Measurements from ENCODE around the gene URI1. TPM values are rescaled to one million over a fixed set of nuclear protein-coding genes. Genes with fewer than 3 reads are reported as not detected.

The URI1 gene
- total RNA-seq, 4 donors from 2014 or later = 65.0 to 84.4 (median 71.9) TPM

- H3K27me3 ChIP-seq = peaks cover 13% of the 10 kb centered on the region
- H3K4me1 ChIP-seq = no peaks in the 10 kb centered on the region
- H3K27ac ChIP-seq = no peak overlapping the region
- no peak for ATAC-seq
- H3K4me3 ChIP-seq = no peak overlapping the region
- no peaks in the 10 kb centered on the region for H3K36me3 ChIP-seq
- 20 to 61% methylated on average over 7 of the region's 14 CpGs for WGBS, 2 donors (ENCODE audit: low coverage in 1 of 2)
- TF ChIP-seq POLR2A (IDR thresholded peaks at IDR 0.05) (no peak), CTCF (IDR thresholded peaks at IDR 0.05) (no peak), POLR2AphosphoS5 (IDR thresholded peaks at IDR 0.05) (no peak), EP300 (IDR thresholded peaks at IDR 0.05) (no peak)
- H3K9me3 ChIP-seq = no peaks in the 10 kb centered on the region
Observed at GRCh38 chr19:29927944-29928625, 14.0 kb upstream of the URI1 start.

- H3K27ac ChIP-seq = no peak overlapping the region
- no peak for ATAC-seq
- TF ChIP-seq POLR2A (IDR thresholded peaks at IDR 0.05) = no peak
- no peak for TF ChIP-seq CTCF (IDR thresholded peaks at IDR 0.05)
- no peak for TF ChIP-seq EP300 (IDR thresholded peaks at IDR 0.05)
- no peak for TF ChIP-seq POLR2AphosphoS5 (IDR thresholded peaks at IDR 0.05)
- H3K4me1 ChIP-seq = no peaks in the 10 kb centered on the region
- no peaks in the 10 kb centered on the region for H3K36me3 ChIP-seq
- no peaks in the 10 kb centered on the region for H3K9me3 ChIP-seq
- WGBS, 2 donors (ENCODE audit: low coverage in 1 of 2) = 67 to 80% methylated on average over 1 of the region's 1 CpG
- peaks cover 13% of the 10 kb centered on the region for H3K27me3 ChIP-seq
- H3K4me3 ChIP-seq = no peak overlapping the region
Observed at GRCh38 chr19:29928831-29929230, 13.2 kb upstream of the URI1 start.

- WGBS, 2 donors (ENCODE audit: low coverage in 1 of 2) = 82 to 84% methylated on average over 2 to 3 of the region's 3 CpGs
- H3K4me1 ChIP-seq = no peaks in the 10 kb centered on the region
Observed at GRCh38 chr19:29934257-29934656, 7.8 kb upstream of the URI1 start.

GRCh38 chr19:29934781-29935180 is 7.3 kb upstream of the URI1 start:
- H3K9me3 ChIP-seq = peaks cover 0 to 33% (median 0%) of the 10 kb centered on the region in 3 donors
- 92% methylated on average over 1 of the region's 1 CpG; no CpG with 5 or more reads in 1 of the 2 donors for WGBS, 2 donors (ENCODE audit: low coverage in 1 of 2)
- H3K27ac ChIP-seq = no peak overlapping the region
- H3K4me1 ChIP-seq = no peaks in the 10 kb centered on the region
- TF ChIP-seq CTCF (IDR thresholded peaks at IDR 0.05) (no peak), POLR2AphosphoS5 (IDR thresholded peaks at IDR 0.05) (no peak), EP300 (IDR thresholded peaks at IDR 0.05) (no peak), POLR2A (IDR thresholded peaks at IDR 0.05) (no peak)
- no peak for ATAC-seq
- no peak overlapping the region for H3K4me3 ChIP-seq
- no peaks in the 10 kb centered on the region for H3K36me3 ChIP-seq
- no peaks in the 10 kb centered on the region for H3K27me3 ChIP-seq

More at GRCh38 chr19:29934257-29934656, 7.8 kb upstream of the URI1 start:
- H3K27ac ChIP-seq = no peak overlapping the region
- peaks cover 0 to 33% (median 0%) of the 10 kb centered on the region in 3 donors for H3K9me3 ChIP-seq
- H3K27me3 ChIP-seq = no peaks in the 10 kb centered on the region
- no peak overlapping the region for H3K4me3 ChIP-seq
- H3K36me3 ChIP-seq = no peaks in the 10 kb centered on the region
- ATAC-seq = no peak
- no peak for TF ChIP-seq CTCF (IDR thresholded peaks at IDR 0.05)
- no peak for TF ChIP-seq POLR2A (IDR thresholded peaks at IDR 0.05)
- no peak for TF ChIP-seq POLR2AphosphoS5 (IDR thresholded peaks at IDR 0.05)
- no peak for TF ChIP-seq EP300 (IDR thresholded peaks at IDR 0.05)

- Histone ChIP-seq H3K9me3 (peaks cover 0 to 33% (median 0%) of the 10 kb centered on the region in 3 donors), H3K27ac (no peak overlapping the region), H3K27me3 (no peaks in the 10 kb centered on the region), H3K36me3 (no peaks in the 10 kb centered on the region), H3K4me3 (no peak overlapping the region), H3K4me1 (peaks cover 0 to 6% (median 0%) of the 10 kb centered on the region in 3 donors)
- ATAC-seq = no peak
- WGBS, 2 donors (ENCODE audit: low coverage in 1 of 2) = 82 to 85% methylated on average over 3 of the region's 3 CpGs
- no peak for TF ChIP-seq CTCF (IDR thresholded peaks at IDR 0.05)
- TF ChIP-seq POLR2AphosphoS5 (IDR thresholded peaks at IDR 0.05) = no peak
- no peak for TF ChIP-seq POLR2A (IDR thresholded peaks at IDR 0.05)
- no peak for TF ChIP-seq EP300 (IDR thresholded peaks at IDR 0.05)
Observed at GRCh38 chr19:29936409-29936808, 5.6 kb upstream of the URI1 start.
